Right lobe of liver (tissue), 6 donors: ENCODE results near the gene FABP3. TPM values are rescaled to one million over a fixed set of nuclear protein-coding genes. Genes with fewer than 3 reads are reported as not detected.

Experiments used
- ATAC-seq, 4 donors: fragments of 200-7000 bp; cut with Tn5 transposase; one replicate each; pipeline ENCODE4 v1.9.1; 2020; ENCODE audit warnings: mild to moderate bottlenecking in 4 of 4, moderate library complexity in 4 of 4
- DNase-seq, 3 donors: peaks; one replicate each; pipeline ENCODE4 v3.0.0-alpha.2; 2020
- H3K27ac ChIP-seq, 3 donors: fragments of 200-600 bp; one replicate each; pipeline ENCODE4 v1.8.0; 2022
- H3K27me3 ChIP-seq, 2 donors: fragments of 200-600 bp; one replicate each; pipeline ENCODE4 v1.8.0; 2022
- H3K36me3 ChIP-seq, 4 donors: fragments of 200-600 bp; sonication (generic) in 1 of 4; one replicate each; pipeline versions ENCODE4 v1.5.1 to v1.8.0; 2017 to 2022; ENCODE audit warnings: control low read depth in 1 of 4
- H3K4me1 ChIP-seq, 4 donors: fragments of 200-600 bp; sonication (generic) in 1 of 4; one replicate each; pipeline versions ENCODE4 v1.5.1 to v1.8.0; 2017 to 2022; ENCODE audit warnings: control low read depth in 1 of 4
- H3K4me3 ChIP-seq, 3 donors: fragments of 200-600 bp; one replicate each; pipeline ENCODE4 v1.8.0; 2022
- H3K9me3 ChIP-seq, 4 donors: fragments of 200-600 bp; sonication (generic) in 1 of 4; one replicate each; pipeline versions ENCODE4 v1.5.1 to v1.8.0; 2017 to 2022; ENCODE audit warnings: control low read depth in 1 of 4
- CTCF ChIP-seq, 4 donors: fragments of 200-600 bp in 3 of 4; fragments of 450-650 bp in 1 of 4; IDR thresholded peaks; one replicate each; pipeline versions ENCODE4 v1.5.1 to v1.8.0; 2016 to 2022; ENCODE audit warnings: antibody characterized with exemption in 4 of 4, mild to moderate bottlenecking in 2 of 4
- POLR2A ChIP-seq: fragments of 450-650 bp; IDR thresholded peaks from one replicate; pipeline ENCODE4 v1.6.1; 2017; ENCODE audit warnings: antibody characterized with exemption, mild to moderate bottlenecking
- WGBS: methylation state at CpG from one replicate; pipeline ENCODE4 v1.1.6; 2018; ENCODE audit warnings: low coverage, low lambda C conversion rate; ENCODE audit not compliant: insufficient coverage; ENCODE audit errors: missing lambda C conversion rate; 5-methylcytosine and 5-hydroxymethylcytosine counted together
- intact Hi-C, 2 donors: fragments of 100-400 bp; cut with DNase I; formaldehyde crosslinking; loops; one replicate each; pipeline versions ENCODE4 v1.11.2 to v1.14.1; 2022
- total RNA-seq, 6 experiments: library from RNA; depleted of rRNA in 2 of 6; stranded (reverse); fragments of >200 nt in 2 of 6; fragmentation: NEBNext Ultra II Directional in 3 of 6; extraction: Animal tissue kit (Norgen Biotek cat#: 25700) in 3 of 6; gene quantifications; one replicate each; pipeline versions ENCODE4 v1.1.0 to v1.2.4, GENCODE V29; 2016 to 2023
- donor health status: DM: no; HTN: yes; CAD: no.
- donor health status: DM: no; HTN: no; CAD: no.
- donor health status: DM: no; HTN: no; CAD: no.
- donor health status: DM: no; HTN: yes; CAD: no.
- donor health status: DM: no; HTN: yes; CAD: no.

The FABP3 gene
- total RNA-seq, 6 experiments from 2014 or later: 1.3 to 8.3 (median 4.6) TPM

- ATAC-seq (no peak), DNase-seq (no peak)
- H3K4me3 ChIP-seq: no peak overlapping the region
- 45% methylated on average over 1 of the region's 1 CpG for WGBS
- peaks cover 0 to 13% (median 0%) of the 10 kb centered on the region in 4 donors for H3K36me3 ChIP-seq
- no peak overlapping the region for H3K27ac ChIP-seq
- no peaks in the 10 kb centered on the region for H3K4me1 ChIP-seq
- intact Hi-C loops: no loop called here
- H3K27me3 ChIP-seq: no peaks in the 10 kb centered on the region
- no peaks in the 10 kb centered on the region for H3K9me3 ChIP-seq
- TF ChIP-seq CTCF (IDR thresholded peaks at IDR 0.05) (no peak), POLR2A (no peak)
Observed at GRCh38 chr1:31318146-31318545, 54.7 kb downstream of the FABP3 start.

- H3K36me3 ChIP-seq: peaks cover 0 to 26% (median 2%) of the 10 kb centered on the region in 4 donors
- 95% methylated on average over 3 of the region's 3 CpGs for WGBS
- intact Hi-C loops: no loop called here
Observed at GRCh38 chr1:31315902-31316301, 57.0 kb downstream of the FABP3 start.

More at GRCh38 chr1:31315902-31316301, 57.0 kb downstream of the FABP3 start:
- H3K4me1 ChIP-seq: no peaks in the 10 kb centered on the region
- no peaks in the 10 kb centered on the region for H3K27me3 ChIP-seq
- H3K9me3 ChIP-seq: no peaks in the 10 kb centered on the region
- DNase-seq (no peak), ATAC-seq (no peak)
- no peak overlapping the region for H3K4me3 ChIP-seq
- TF ChIP-seq CTCF (IDR thresholded peaks at IDR 0.05) (no peak), POLR2A (no peak)
- no peak overlapping the region for H3K27ac ChIP-seq

Other genes starting within 250 kb of the FABP3 start
- gene NKAIN1, start 133.2 kb downstream of the FABP3 start, total RNA-seq: not detected
- gene SNRNP40, start 76.3 kb downstream of the FABP3 start, total RNA-seq: 10 to 100 TPM; 12.2 to 18.9 (median 14.9) TPM
- 1 to 10 TPM; 6.3 to 9.9 (median 7.3) TPM for gene ZCCHC17, start 76.0 kb downstream of the FABP3 start, total RNA-seq
- 100 to 1,000 TPM in 3 of 6 experiments, 10 to 100 TPM in 3; 59.7 to 117 (median 86.9) TPM for gene SERINC2, start 40.1 kb upstream of the FABP3 start, total RNA-seq
- 10 to 100 TPM; 10.1 to 40.4 (median 30.2) TPM for gene TINAGL1, start 203.4 kb upstream of the FABP3 start, total RNA-seq
- gene HCRTR1, start 244.6 kb upstream of the FABP3 start, total RNA-seq: not detected